ENCODE results near the gene TENM4.

DNA sequence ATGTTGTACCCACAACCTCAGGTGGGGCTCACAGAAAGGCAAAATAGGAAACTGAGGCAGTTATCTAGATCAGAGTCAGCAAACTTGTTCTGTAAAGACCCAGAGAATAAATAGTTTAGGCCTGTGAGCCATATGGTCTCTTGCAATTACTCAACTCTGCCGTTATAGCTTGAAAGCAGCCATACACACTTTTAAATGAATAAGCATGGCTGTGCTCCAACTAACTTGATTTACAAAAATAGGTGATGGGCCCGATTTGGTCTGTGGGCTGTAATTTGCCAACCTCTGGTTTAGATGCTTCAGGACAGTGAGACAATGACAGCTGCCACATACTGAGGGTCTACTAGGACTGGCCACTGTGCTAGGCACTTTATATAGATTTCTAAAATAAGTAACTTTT is 667.3 kb downstream of the TENM4 start:
- TF ChIP-seq, protein P1, sequence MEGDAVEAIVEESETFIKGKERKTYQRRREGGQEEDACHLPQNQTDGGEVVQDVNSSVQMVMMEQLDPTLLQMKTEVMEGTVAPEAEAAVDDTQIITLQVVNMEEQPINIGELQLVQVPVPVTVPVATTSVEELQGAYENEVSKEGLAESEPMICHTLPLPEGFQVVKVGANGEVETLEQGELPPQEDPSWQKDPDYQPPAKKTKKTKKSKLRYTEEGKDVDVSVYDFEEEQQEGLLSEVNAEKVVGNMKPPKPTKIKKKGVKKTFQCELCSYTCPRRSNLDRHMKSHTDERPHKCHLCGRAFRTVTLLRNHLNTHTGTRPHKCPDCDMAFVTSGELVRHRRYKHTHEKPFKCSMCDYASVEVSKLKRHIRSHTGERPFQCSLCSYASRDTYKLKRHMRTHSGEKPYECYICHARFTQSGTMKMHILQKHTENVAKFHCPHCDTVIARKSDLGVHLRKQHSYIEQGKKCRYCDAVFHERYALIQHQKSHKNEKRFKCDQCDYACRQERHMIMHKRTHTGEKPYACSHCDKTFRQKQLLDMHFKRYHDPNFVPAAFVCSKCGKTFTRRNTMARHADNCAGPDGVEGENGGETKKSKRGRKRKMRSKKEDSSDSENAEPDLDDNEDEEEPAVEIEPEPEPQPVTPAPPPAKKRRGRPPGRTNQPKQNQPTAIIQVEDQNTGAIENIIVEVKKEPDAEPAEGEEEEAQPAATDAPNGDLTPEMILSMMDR (IDR thresholded peaks at IDR 0.05), result no peak
- TF ChIP-seq POLR2A (IDR thresholded peaks at IDR 0.05), result no peak
